Measurements from ENCODE around the gene NFATC2. TPM values are rescaled to one million over a fixed set of nuclear protein-coding genes. Genes with fewer than 3 reads are reported as not detected.

The NFATC2 gene
- total and polyA plus RNA-seq, 2 of the 8 experiments (the other 6 are each of a cell fraction or from before 2014, with no cell fraction given) = 0.27 to 0.91 TPM

GRCh38 chr20:51489611-51490010, 52.9 kb downstream of the NFATC2 start:
- no peaks in the 10 kb centered on the region for H3K9me3 ChIP-seq (ENCODE audit: insufficient read depth in 2 of 2, low read depth in 1 of 2, low read length in 1 of 2)
- H2BK20ac ChIP-seq (ENCODE audit: low read length) = no peak overlapping the region
- ChIA-PET CTCF (ENCODE audit: partially characterized antibody) (interaction anchor here (0.6 to 1.1 kb wide), 3 partner anchors 39 to 51 kb away, joined by 3 to 4 read pairs (median 4); no protein-coding TSS in a partner anchor), POLR2A (ENCODE audit: partially characterized antibody) (no interaction called here)
- no peaks in the 10 kb centered on the region for H3K79me1 ChIP-seq (ENCODE audit: low read depth, low read length)
- no peak overlapping the region for H3K4me3 ChIP-seq (ENCODE audit: extremely low read depth in 1 of 4, insufficient read depth in 2 of 4, low read depth in 3 of 4, low read length in 4 of 4)
- H2BK5ac ChIP-seq (ENCODE audit: low read depth, low read length) = no peak overlapping the region
- H3K56ac ChIP-seq (replicated peaks; ENCODE audit: insufficient read length, low read depth, low read length) = no peak overlapping the region
- no peaks in the 10 kb centered on the region for H3K79me2 ChIP-seq (ENCODE audit: control insufficient read depth in 1 of 2, insufficient read depth in 2 of 2, low read length in 2 of 2)
- H3K14ac ChIP-seq (ENCODE audit: insufficient read length) = no peak overlapping the region
- FAIRE-seq (no peak), DNase-seq (ENCODE audit: low read depth in 1 of 2, low spot score in 2 of 2) (no peak)
- H3K4me1 ChIP-seq (replicated peaks in 1 of 4; ENCODE audit: control insufficient read depth in 3 of 4, insufficient read depth in 4 of 4, low read length in 3 of 4) = peaks cover 0 to 5% (median 0%) of the 10 kb centered on the region in 4 experiments; a peak in 3 of 7 replicates
- no peaks in the 10 kb centered on the region for H3K27me3 ChIP-seq (replicated peaks in 1 of 4; ENCODE audit: control insufficient read depth in 3 of 4, extremely low read depth in 1 of 4, insufficient read depth in 3 of 4, low read length in 3 of 4)
- H3K18ac ChIP-seq (ENCODE audit: extremely low read depth, low read length) = no peak overlapping the region
- no peak overlapping the region for H2AK5ac ChIP-seq (ENCODE audit: low read depth, low read length)
- H2BK120ac ChIP-seq (replicated peaks; ENCODE audit: low read depth, low read length) = no peak overlapping the region
- H4K5ac ChIP-seq (ENCODE audit: insufficient read length, low read depth, low read length) = no peak overlapping the region
- H3K23me2 ChIP-seq (ENCODE audit: low read depth, low read length) = no peaks in the 10 kb centered on the region
- no peak overlapping the region for H2AFZ ChIP-seq (ENCODE audit: low read length)
- H4K8ac ChIP-seq (ENCODE audit: extremely low read depth, insufficient read depth, low read length) = no peak overlapping the region
- no peak overlapping the region for H3K4me2 ChIP-seq (ENCODE audit: insufficient read depth in 1 of 2, low read depth in 2 of 2, low read length in 2 of 2)
- H3K27ac ChIP-seq (ENCODE audit: low read depth, low read length) = no peak overlapping the region
- no peak overlapping the region for H3K9ac ChIP-seq (replicated peaks in 1 of 4; ENCODE audit: extremely low read depth in 1 of 4, low read depth in 3 of 4, low read length in 3 of 4)
- 87% methylated on average over 7 of the region's 7 CpGs; no CpG with 5 or more reads in 1 of the 2 experiments for WGBS, 2 experiments (ENCODE audit: extremely low coverage in 1 of 2, insufficient coverage in 1 of 2, insufficient read length in 1 of 2, insufficient replicate concordance in 2 of 2, low coverage in 1 of 2, low lambda C conversion rate in 2 of 2, missing lambda C conversion rate in 1 of 2)
- no peak for TF ChIP-seq MAFK (IDR thresholded peaks at IDR 0.05; ENCODE audit: low read depth, low read length)
- TF ChIP-seq HDAC6 (IDR thresholded peaks at IDR 0.05; ENCODE audit: low read depth, low read length) = no peak
- TF ChIP-seq RNF2 (IDR thresholded peaks at IDR 0.05; ENCODE audit: borderline replicate concordance, low read depth, low read length, missing control alignments, poor library complexity, severe bottlenecking) = no peak
- no peak for TF ChIP-seq KDM4A (IDR thresholded peaks at IDR 0.05; ENCODE audit: low read depth, low read length, severe bottlenecking)
- no peak for TF ChIP-seq ZNF274 (IDR thresholded peaks at IDR 0.05; ENCODE audit: borderline replicate concordance, extremely low read depth, low read length)
- TF ChIP-seq CREB1 (IDR thresholded peaks at IDR 0.05) = no peak
- TF ChIP-seq CHD1 (IDR thresholded peaks at IDR 0.05; ENCODE audit: low read depth, low read length) = no peak
- TF ChIP-seq MAX (IDR thresholded peaks at IDR 0.05) = no peak
- TF ChIP-seq GTF2F1 (IDR thresholded peaks at IDR 0.05; ENCODE audit: borderline replicate concordance, low read depth, low read length) = no peak
- TF ChIP-seq, protein P1, sequence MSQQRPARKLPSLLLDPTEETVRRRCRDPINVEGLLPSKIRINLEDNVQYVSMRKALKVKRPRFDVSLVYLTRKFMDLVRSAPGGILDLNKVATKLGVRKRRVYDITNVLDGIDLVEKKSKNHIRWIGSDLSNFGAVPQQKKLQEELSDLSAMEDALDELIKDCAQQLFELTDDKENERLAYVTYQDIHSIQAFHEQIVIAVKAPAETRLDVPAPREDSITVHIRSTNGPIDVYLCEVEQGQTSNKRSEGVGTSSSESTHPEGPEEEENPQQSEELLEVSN (IDR thresholded peaks at IDR 0.05) = no peak
- no peak for TF ChIP-seq CBX5 (IDR thresholded peaks at IDR 0.05; ENCODE audit: low read depth, low read length)
- TF ChIP-seq ASH2L (IDR thresholded peaks at IDR 0.05; ENCODE audit: low read length) = no peak
- TF ChIP-seq NRF1 (IDR thresholded peaks at IDR 0.05; ENCODE audit: low read depth, low read length) = no peak
- no peak overlapping the region for H3K23ac ChIP-seq (ENCODE audit: insufficient read length)
- H2BK12ac ChIP-seq (ENCODE audit: low read depth, low read length) = no peak overlapping the region
- H4K20me1 ChIP-seq (replicated peaks in 1 of 2; ENCODE audit: control insufficient read depth in 1 of 2, insufficient read depth in 2 of 2, low read length in 2 of 2) = no peaks in the 10 kb centered on the region
- H4K91ac ChIP-seq (replicated peaks; ENCODE audit: insufficient read length, low read length) = no peak overlapping the region
- H2BK15ac ChIP-seq (ENCODE audit: low read length) = no peak overlapping the region
- no peak overlapping the region for H3K4ac ChIP-seq (replicated peaks; ENCODE audit: insufficient read length, low read depth, low read length)
- no peaks in the 10 kb centered on the region for H3K36me3 ChIP-seq (ENCODE audit: control insufficient read depth in 2 of 4, insufficient read depth in 4 of 4, low read length in 3 of 4)
